IMR-90 (cell line): ENCODE results near the gene FGG. TPM values are rescaled to one million over a fixed set of nuclear protein-coding genes. Genes with fewer than 3 reads are reported as not detected.

Experiments used
- ATAC-seq: fragments of 200-7000 bp; cut with Tn5 transposase; 2 replicates; pipeline ENCODE4 v1.9.1; 2020; ENCODE audit warnings: low read depth, mild to moderate bottlenecking, moderate library complexity
- BruUV-seq: library from RNA; stranded (reverse); fragments of 400-500 nt; replicated peaks from 2 replicates; lab custom pipeline; 2021; lab: Mats Ljungman, UMichigan
- CTCF ChIA-PET: fragments of 300-600 bp; formaldehyde crosslinking; extraction: SDS; loops from one replicate; lab custom pipeline; 2021; ENCODE audit warnings: antibody characterized with exemption; lab: Yijun Ruan, JAX
- POLR2A ChIA-PET: fragments of 300-600 bp; sonication (Branson Sonifier 250); formaldehyde crosslinking; loops from one replicate; lab custom pipeline; 2022; ENCODE audit warnings: antibody characterized with exemption; ENCODE audit not compliant: unreplicated experiment; lab: Charles Lee
- DNase-seq: peaks from one replicate; pipeline ENCODE4 v3.0.0; 2013
- H2AFZ ChIP-seq: replicated peaks from 2 replicates; pipeline ENCODE3; 2013; ENCODE audit warnings: low read length, mild to moderate bottlenecking; ENCODE audit not compliant: poor library complexity
- H2AK5ac ChIP-seq: 2 replicates; pipeline ENCODE4 v1.6.1; 2013; ENCODE audit warnings: low read depth, low read length, inconsistent platforms
- H2AK9ac ChIP-seq: replicated peaks from 2 replicates; pipeline ENCODE3; 2013; ENCODE audit warnings: mild to moderate bottlenecking, low read depth, low read length, moderate library complexity; ENCODE audit not compliant: poor library complexity
- H2BK120ac ChIP-seq: 2 replicates; pipeline ENCODE4 v1.6.1; 2013; ENCODE audit warnings: low read depth, low read length, inconsistent platforms
- H2BK15ac ChIP-seq: 3 replicates; pipeline ENCODE4 v1.6.1; 2013; ENCODE audit warnings: low read depth, low read length, inconsistent platforms
- H2BK20ac ChIP-seq: 2 replicates; pipeline ENCODE4 v1.6.1; 2013; ENCODE audit warnings: low read depth, mild to moderate bottlenecking, inconsistent platforms, low read length, moderate library complexity
- H2BK5ac ChIP-seq: 2 replicates; pipeline ENCODE4 v1.6.1; 2013; ENCODE audit warnings: mild to moderate bottlenecking, low read depth, low read length, inconsistent platforms; ENCODE audit not compliant: poor library complexity, severe bottlenecking
- H3K14ac ChIP-seq: replicated peaks from 2 replicates; pipeline ENCODE4 v1.6.1; 2013; ENCODE audit warnings: low read depth, low read length, inconsistent platforms
- H3K18ac ChIP-seq: 2 replicates; pipeline ENCODE4 v1.6.1; 2013; ENCODE audit warnings: low read depth, low read length, control low read depth
- H3K23ac ChIP-seq: 2 replicates; pipeline ENCODE4 v1.6.1; 2013; ENCODE audit warnings: low read depth, low read length, inconsistent platforms
- H3K27ac ChIP-seq: 2 replicates; pipeline ENCODE4 v1.5.1; 2013; ENCODE audit warnings: mild to moderate bottlenecking, control low read depth, low read length; ENCODE audit not compliant: insufficient read depth
- H3K27me3 ChIP-seq: 2 replicates; pipeline ENCODE4 v1.6.1; 2013; ENCODE audit warnings: low read length; ENCODE audit not compliant: control insufficient read depth, insufficient read depth
- H3K36me3 ChIP-seq: 2 replicates; pipeline ENCODE4 v1.6.1; 2013; ENCODE audit warnings: low read length, mixed read lengths; ENCODE audit not compliant: control insufficient read depth, insufficient read depth
- H3K4ac ChIP-seq: 2 replicates; pipeline ENCODE4 v1.6.1; 2013; ENCODE audit warnings: low read depth, low read length, inconsistent platforms
- H3K4me1 ChIP-seq: 2 replicates; pipeline ENCODE4 v1.6.1; 2013; ENCODE audit warnings: low read length, mixed read lengths; ENCODE audit not compliant: control insufficient read depth, insufficient read depth
- H3K4me2 ChIP-seq: 2 replicates; pipeline ENCODE4 v1.6.1; 2013; ENCODE audit warnings: low read depth, mild to moderate bottlenecking, control low read depth, low read length, moderate library complexity
- H3K4me3 ChIP-seq: 2 replicates; pipeline ENCODE4 v1.5.1; 2013; ENCODE audit warnings: low read depth, mild to moderate bottlenecking, control low read depth, low read length, moderate library complexity; ENCODE audit not compliant: insufficient read depth
- H3K56ac ChIP-seq: 2 replicates; pipeline ENCODE4 v1.6.1; 2013; ENCODE audit warnings: low read length, inconsistent platforms; ENCODE audit not compliant: insufficient read depth; ENCODE audit errors: extremely low read depth
- H3K79me1 ChIP-seq, 2 experiments: 2 replicates each; pipeline ENCODE4 v1.6.1; 2013; ENCODE audit warnings: low read length in 2 of 2, inconsistent platforms in 1 of 2, low read depth in 1 of 2
- H3K9ac ChIP-seq: 2 replicates; pipeline ENCODE4 v1.6.1; 2013; ENCODE audit warnings: low read depth, low read length, control low read depth
- H3K9me1 ChIP-seq: 2 replicates; pipeline ENCODE4 v1.6.1; 2013; ENCODE audit warnings: low read length, inconsistent platforms; ENCODE audit not compliant: insufficient read depth
- H3K9me3 ChIP-seq: 2 replicates; pipeline ENCODE4 v1.6.1; 2013; ENCODE audit warnings: low read length; ENCODE audit not compliant: control insufficient read depth, insufficient read depth
- H4K20me1 ChIP-seq: 2 replicates; pipeline ENCODE4 v1.6.1; 2013; ENCODE audit warnings: low read length, inconsistent platforms; ENCODE audit not compliant: insufficient read depth
- H4K5ac ChIP-seq: 2 replicates; pipeline ENCODE4 v1.6.1; 2013; ENCODE audit warnings: mild to moderate bottlenecking, low read depth, low read length, control low read depth
- H4K8ac ChIP-seq, 2 experiments: 2 replicates each; pipeline ENCODE4 v1.6.1; 2013; ENCODE audit warnings: low read depth in 2 of 2, low read length in 2 of 2, control low read depth in 1 of 2, inconsistent platforms in 1 of 2
- H4K91ac ChIP-seq: 2 replicates; pipeline ENCODE4 v1.6.1; 2013; ENCODE audit warnings: low read depth, low read length, inconsistent platforms; ENCODE audit not compliant: insufficient read depth
- CEBPB ChIP-seq: IDR thresholded peaks from 2 replicates; pipeline ENCODE4 v1.6.1; 2012; ENCODE audit warnings: low read depth, low read length, improper control_type of control experiment
- MAFK ChIP-seq: IDR thresholded peaks from 2 replicates; pipeline ENCODE4 v1.6.1; 2012; ENCODE audit warnings: low read depth, low read length, improper control_type of control experiment
- NFE2L2 ChIP-seq: fragments of 150-350 bp; IDR thresholded peaks from 2 replicates; pipeline ENCODE4 v1.6.1; 2016; ENCODE audit warnings: low read depth, mild to moderate bottlenecking, low read length
- RAD21 ChIP-seq: IDR thresholded peaks from 2 replicates; pipeline ENCODE4 v1.6.1; 2012; ENCODE audit warnings: low read length, improper control_type of control experiment
- whole genome bisulfite sequencing, 2 experiments: methylation state at CpG; one replicate each; pipeline versions ENCODE4 v1.1.5 to v1.1.7; 2013; ENCODE audit warnings: missing lambda C conversion rate in 2 of 2; ENCODE audit not compliant: insufficient read length in 1 of 2; ENCODE audit errors: extremely low coverage in 2 of 2; 5-methylcytosine and 5-hydroxymethylcytosine counted together
- dilution Hi-C: fragments of 300-500 bp; cut with HindIII; formaldehyde crosslinking; loops from one replicate; pipeline ENCODE4 v1.14.3; 2018; ENCODE audit warnings: low sequenced_read_pairs; ENCODE audit not compliant: unreplicated experiment
- in situ Hi-C: fragments of 300-500 bp; cut with MboI; formaldehyde crosslinking; loops from 3 replicates; pipeline ENCODE4 v1.14.3; 2019; ENCODE audit warnings: low sequenced_read_pairs, inconsistent platforms, mixed read lengths
- intact Hi-C: fragments of 100-400 bp; cut with micrococcal nuclease; formaldehyde crosslinking; loops from 2 replicates; pipeline ENCODE4 v1.10.0; 2022
- polyA plus RNA-seq, 3 experiments: library from polyadenylated mRNA; depleted of rRNA; stranded (reverse); fragments of >200 nt; gene quantifications; 2 replicates each; pipeline ENCODE4 v1.2.3, GENCODE V29; 2012; ENCODE audit warnings: low replicate concordance in 1 of 3
- total RNA-seq: library from RNA; depleted of rRNA; stranded (reverse); fragments of >200 nt; gene quantifications from 2 replicates; pipeline ENCODE4 v1.2.3, GENCODE V29; 2012

The FGG gene
- total and polyA plus RNA-seq, 2 of the 4 experiments (the other 2 are of a cell fraction), result not detected

DNA sequence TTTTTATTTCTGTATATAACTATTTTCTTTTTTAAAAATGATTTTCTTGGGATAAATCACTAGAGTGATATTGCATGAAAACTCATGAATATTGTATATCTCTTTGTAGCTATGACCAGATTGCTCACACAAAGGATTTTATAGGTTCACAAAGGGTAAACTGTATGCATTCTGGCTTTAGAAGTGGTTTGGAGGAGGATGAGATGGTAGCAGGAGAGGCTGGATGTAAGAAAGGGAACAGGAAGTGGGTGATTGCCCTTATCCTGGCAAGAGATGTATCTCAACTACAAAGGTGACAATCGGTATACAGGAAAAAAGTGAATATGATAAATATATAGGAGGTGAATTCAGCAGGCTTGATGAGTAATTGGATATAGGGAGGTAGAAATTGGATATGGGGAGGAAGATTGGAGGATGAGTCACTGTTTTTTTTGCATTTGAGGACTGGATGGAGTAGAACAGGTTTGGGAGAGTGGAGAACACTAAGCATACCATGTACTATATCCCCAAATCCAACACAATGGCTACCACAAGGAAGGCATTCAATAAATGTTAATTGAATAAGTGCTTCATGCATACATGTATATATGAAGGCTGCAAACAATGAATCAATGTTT, 9.9 kb downstream of the FGG start:
- dilution Hi-C loops, result no loop called here
- POLR2A ChIA-PET, result no interaction called here

More for the DNA sequence above, 9.9 kb downstream of the FGG start:
- Histone ChIP-seq H3K56ac (no peak overlapping the region), H3K4me2 (no peak overlapping the region), H4K5ac (no peak overlapping the region), H2BK5ac (no peak overlapping the region), H2AK9ac (no peak overlapping the region), H3K23ac (no peak overlapping the region), H3K14ac (no peak overlapping the region), H3K79me1 (no peaks in the 10 kb centered on the region), H2BK15ac (no peak overlapping the region), H3K4me1 (no peaks in the 10 kb centered on the region), H4K8ac (no peak overlapping the region), H4K91ac (no peak overlapping the region), H3K36me3 (no peaks in the 10 kb centered on the region), H3K18ac (no peak overlapping the region), H3K9me3 (no peaks in the 10 kb centered on the region), H3K27me3 (no peaks in the 10 kb centered on the region), H3K4me3 (no peak overlapping the region), H4K20me1 (no peaks in the 10 kb centered on the region), H3K9me1 (no peaks in the 10 kb centered on the region), H3K27ac (no peak overlapping the region), H2AFZ (no peak overlapping the region), H2BK120ac (no peak overlapping the region), H3K4ac (no peak overlapping the region), H2AK5ac (no peak overlapping the region), H2BK20ac (no peak overlapping the region), H3K9ac (no peak overlapping the region)
- intact Hi-C loops, result no loop called here
- in situ Hi-C loops, result no loop called here
- DNase-seq (no peak), ATAC-seq (no peak)
- BruUV-seq, result no TSS peak
- TF ChIP-seq NFE2L2 (no peak), CEBPB (no peak), RAD21 (no peak), MAFK (no peak)
- CTCF ChIA-PET, result no interaction called here
- 100% methylated on average over 1 of the region's 1 CpG; no CpG with 5 or more reads in 1 of the 2 experiments for WGBS, 2 experiments
